GM12878 (cell line): ENCODE data around the gene PDCD1LG2. TPM values are rescaled to one million over a fixed set of nuclear protein-coding genes. Genes with fewer than 3 reads are reported as not detected.

Experiments used
- ATAC-seq: fragments of 200-7000 bp; cut with Tn5 transposase; 3 replicates; pipeline ENCODE4 v1.9.1; 2020; ENCODE audit warnings: mild to moderate bottlenecking, moderate library complexity
- BruUV-seq: library from RNA; stranded (reverse); fragments of 400-500 nt; replicated peaks from 2 replicates; lab custom pipeline; 2021; lab: Mats Ljungman, UMichigan
- CTCF ChIA-PET: fragments of 300-600 bp; sonication (Branson Sonifier 250); formaldehyde crosslinking; extraction: SDS; loops from one replicate; lab custom pipeline; 2021; ENCODE audit warnings: inconsistent platforms; lab: Yijun Ruan, JAX
- POLR2A ChIA-PET: fragments of 350-600 bp; formaldehyde crosslinking; extraction: SDS; loops from one replicate; lab custom pipeline; 2021; ENCODE audit warnings: inconsistent platforms; lab: Charles Lee
- RAD21 ChIA-PET: fragments of 300-600 bp; sonication (Branson Sonifier 250); formaldehyde crosslinking; loops from one replicate; lab custom pipeline; 2023; ENCODE audit warnings: antibody characterized with exemption; ENCODE audit not compliant: unreplicated experiment; lab: Charles Lee
- SMC1A ChIA-PET: fragments of 300-600 bp; sonication (Branson Sonifier 250); formaldehyde crosslinking; loops from one replicate; lab custom pipeline; 2023; ENCODE audit not compliant: unreplicated experiment, uncharacterized antibody; lab: Charles Lee
- DNase-seq: peaks from one replicate; pipeline ENCODE4 v3.0.0-alpha.2; 2011; ENCODE audit warnings: low read depth, low spot score
- FAIRE-seq: peaks from 3 replicates; lab custom pipeline; 2011; peaks lifted over from hg19 to GRCh38; lab: Jason Lieb, UNC
- H2AFZ ChIP-seq: 2 replicates; pipeline ENCODE4 v1.6.0; 2011; ENCODE audit warnings: low read depth, low read length, control low read depth; ENCODE audit not compliant: control insufficient read depth
- H3K27ac ChIP-seq: 2 replicates; pipeline ENCODE4 v1.5.1; 2011; ENCODE audit warnings: control low read depth; ENCODE audit not compliant: control insufficient read depth, insufficient read depth
- H3K27me3 ChIP-seq, 2 experiments: replicated peaks in 1 of 2; 2 replicates each; pipeline versions ENCODE4 v1.6.0 to v1.6.1; 2011; ENCODE audit warnings: low read length in 1 of 2; ENCODE audit not compliant: control insufficient read depth in 2 of 2, insufficient read depth in 2 of 2
- H3K36me3 ChIP-seq, 2 experiments: 2 replicates each; pipeline ENCODE4 v1.5.1; 2011; ENCODE audit warnings: low read length in 1 of 2; ENCODE audit not compliant: control insufficient read depth in 2 of 2, insufficient read depth in 2 of 2
- H3K4me1 ChIP-seq: 2 replicates; pipeline ENCODE4 v1.6.1; 2011; ENCODE audit warnings: mild to moderate bottlenecking, low read length, moderate library complexity, mixed read lengths; ENCODE audit not compliant: control insufficient read depth, insufficient read depth
- H3K4me2 ChIP-seq: 2 replicates; pipeline ENCODE4 v1.6.0; 2011; ENCODE audit warnings: control low read depth; ENCODE audit not compliant: control insufficient read depth, insufficient read depth
- H3K4me3 ChIP-seq: fragments of 200-600 bp; sonication (generic); 2 replicates; pipeline ENCODE4 v1.5.1; 2016
- H3K79me2 ChIP-seq: 2 replicates; pipeline ENCODE4 v1.6.0; 2011; ENCODE audit warnings: low read length; ENCODE audit not compliant: control insufficient read depth, insufficient read depth
- H3K9ac ChIP-seq: 2 replicates; pipeline ENCODE4 v1.8.0; 2011; ENCODE audit warnings: low read length, control low read depth, mixed read lengths; ENCODE audit not compliant: control insufficient read depth, insufficient read depth
- H3K9me3 ChIP-seq: replicated peaks from 3 replicates; pipeline ENCODE4 v1.5.1; 2011; ENCODE audit warnings: mild to moderate bottlenecking, low read length; ENCODE audit not compliant: control insufficient read depth, insufficient read depth
- H4K20me1 ChIP-seq: 2 replicates; pipeline ENCODE4 v1.6.0; 2011; ENCODE audit not compliant: control insufficient read depth, insufficient read depth
- EP300 ChIP-seq, 2 experiments: fragments of 150-350 bp in 1 of 2; IDR thresholded peaks; 2 replicates each; pipeline ENCODE4 v1.6.1; 2011 to 2012; ENCODE audit warnings: low read depth in 2 of 2, low read length in 2 of 2, borderline replicate concordance in 1 of 2, improper control_type of control experiment in 1 of 2, inconsistent platforms in 1 of 2; ENCODE audit not compliant: control insufficient read depth in 1 of 2
- MYB ChIP-seq: fragments of 150-350 bp; IDR thresholded peaks from 2 replicates; pipeline ENCODE4 v1.6.1; 2014; ENCODE audit warnings: mild to moderate bottlenecking, low read depth, low read length, borderline replicate concordance
- NR2C2 ChIP-seq: IDR thresholded peaks from 2 replicates; pipeline ENCODE4 v1.6.1; 2011; ENCODE audit warnings: borderline replicate concordance, low read depth; ENCODE audit not compliant: control insufficient read depth, insufficient read length
- RAD51 ChIP-seq: fragments of 450-650 bp; IDR thresholded peaks from 2 replicates; pipeline ENCODE4 v1.6.1; 2016; ENCODE audit warnings: moderate library complexity, mild to moderate bottlenecking, inconsistent platforms
- RUNX3 ChIP-seq: IDR thresholded peaks from 2 replicates; pipeline ENCODE4 v1.6.1; 2012; ENCODE audit warnings: low read length, inconsistent platforms
- SREBF2 ChIP-seq: IDR thresholded peaks from 2 replicates; pipeline ENCODE4 v1.6.1; 2012; ENCODE audit warnings: mild to moderate bottlenecking, low read length
- STAT1 ChIP-seq: fragments of 450-650 bp; conservative IDR thresholded peaks from 2 replicates; pipeline ENCODE4 v1.6.1; 2014; ENCODE audit warnings: antibody characterized with exemption, mild to moderate bottlenecking
- WGBS: methylation state at CpG from one replicate; pipeline ENCODE4 v1.1.6; 2016; ENCODE audit warnings: low lambda C conversion rate; ENCODE audit not compliant: insufficient replicate concordance, insufficient coverage; ENCODE audit errors: missing lambda C conversion rate; 5-methylcytosine and 5-hydroxymethylcytosine counted together
- in situ Hi-C: fragments of 300-500 bp; cut with MboI; formaldehyde crosslinking; loops from 9 replicates; pipeline ENCODE4 v1.14.3; 2018; ENCODE audit warnings: mixed read lengths
- intact Hi-C: fragments of 100-400 bp; cut with micrococcal nuclease; formaldehyde crosslinking; loops from one replicate; pipeline ENCODE4 v1.14.2; 2022; ENCODE audit not compliant: unreplicated experiment
- polyA plus RNA-seq, 11 experiments: library from polyadenylated mRNA; depleted of rRNA in 4 of 11; unstranded in 6 of 11; stranded (reverse) in 5 of 11; fragments of >200 nt; fragmentation: Nextera tagmentation in 4 of 11; fragmentation: Illumina TruSeq in 1 of 11; extraction: Ambion mirVana in 4 of 11; extraction: Trizol in 1 of 11; gene quantifications; 1 replicate in 1 of 11; 2 replicates in 10 of 11; pipeline versions ENCODE4 v1.2.1 to v1.2.3, GENCODE V29; 2011 to 2016; ENCODE audit warnings: inconsistent platforms in 2 of 11, missing spikeins in 2 of 11, low read depth in 1 of 11
- total RNA-seq, 4 experiments: library from RNA; depleted of rRNA in 3 of 4; stranded (reverse); fragments of >200 nt in 3 of 4; fragmentation: Illumina TruSeq in 1 of 4; extraction: Trizol in 1 of 4; gene quantifications; 2 replicates each; pipeline versions ENCODE4 v1.2.1 to v1.2.3, GENCODE V29; 2013 to 2021
- TF ChIP-seq, protein P1 (sequence below): fragments of 450-650 bp; IDR thresholded peaks from 2 replicates; pipeline ENCODE4 v1.6.1; 2016; ENCODE audit warnings: mild to moderate bottlenecking

The PDCD1LG2 gene
- total and polyA plus RNA-seq, 10 of the 15 experiments (the other 5 are each of a cell fraction or from before 2014, with no cell fraction given) = 1.5 to 37.3 (median 3.0) TPM

DNA sequence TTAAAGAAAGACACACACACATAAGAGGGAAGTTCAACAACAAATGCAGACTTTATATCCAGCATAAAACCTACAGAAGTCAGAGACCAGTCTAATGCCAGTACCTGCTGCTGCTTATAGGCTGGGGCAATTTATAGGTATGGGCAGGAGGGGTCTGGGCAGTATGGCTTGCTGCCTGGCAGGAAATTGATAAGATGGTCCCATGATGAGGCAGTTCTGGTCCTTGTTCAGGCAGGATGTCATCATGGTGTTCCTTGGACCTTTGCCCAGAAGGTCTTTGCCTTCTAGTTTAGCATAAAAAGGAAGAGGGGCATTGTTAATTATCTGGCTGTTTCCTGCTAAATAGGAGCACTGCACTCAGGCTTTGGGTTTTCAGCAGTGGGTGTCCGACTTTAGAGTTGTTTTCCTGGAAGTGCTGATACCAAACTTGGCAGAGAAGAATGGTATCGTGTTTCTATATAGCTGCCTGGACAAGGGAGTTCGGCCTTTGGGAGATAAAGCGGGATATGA lies 10.4 kb upstream of the PDCD1LG2 start (continued):
- TF ChIP-seq SREBF2 (no peak), STAT1 (no peak), EP300 (IDR thresholded peaks at IDR 0.05; ENCODE audit: borderline replicate concordance in 1 of 2, control insufficient read depth in 1 of 2, low read depth in 2 of 2, low read length in 2 of 2) (no peak)

DNA sequence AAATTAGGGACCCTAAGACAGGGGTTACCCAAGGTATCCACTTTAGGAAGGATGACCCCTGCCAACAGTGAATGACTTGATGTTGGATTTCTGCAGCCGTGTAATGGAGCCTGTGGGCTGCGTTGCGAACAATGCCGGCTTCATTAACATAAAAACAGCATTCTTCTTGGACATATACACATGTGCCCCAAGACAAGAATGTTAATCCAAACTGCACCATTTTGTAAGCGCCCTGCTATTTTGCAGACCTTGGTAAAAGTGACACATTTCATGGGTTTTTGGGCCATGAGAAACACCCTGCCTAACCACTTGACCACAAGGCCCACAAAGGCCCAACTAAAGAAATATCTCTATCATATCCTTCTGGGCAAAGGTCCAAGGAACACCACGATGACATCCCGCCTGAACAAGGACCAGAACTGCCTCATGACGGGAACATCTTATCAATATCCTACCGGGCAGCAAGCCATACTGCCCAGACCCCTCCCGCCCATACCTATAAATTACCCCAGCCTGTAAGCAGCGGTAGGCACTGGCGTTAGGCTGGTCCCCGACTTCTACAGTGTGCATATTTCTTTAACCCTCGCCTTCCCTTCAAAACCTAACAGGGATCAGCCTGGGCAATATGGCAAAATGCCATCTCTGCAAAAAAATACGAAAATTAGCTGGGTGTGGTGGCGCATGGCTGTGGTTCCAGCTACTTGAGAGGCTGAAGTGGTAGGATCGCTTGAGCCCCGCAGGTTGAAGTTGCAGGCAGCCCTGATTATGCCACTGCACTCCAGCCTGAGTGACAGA lies 9.7 kb upstream of the PDCD1LG2 start:
- 94% methylated on average over 18 of the region's 18 CpGs for WGBS
- intact Hi-C loops = no loop called here
- POLR2A ChIA-PET = interaction anchor here (0.6 kb wide), 1 partner anchor 15 kb away, joined by 4 read pairs; no protein-coding TSS in a partner anchor

More for the DNA sequence above, 9.7 kb upstream of the PDCD1LG2 start:
- ChIA-PET CTCF (interaction anchor here (1.1 kb wide), 1 partner anchor 9 kb away, joined by 5 read pairs; the partner anchor contains the start of gene PDCD1LG2), SMC1A (no interaction called here), RAD21 (no interaction called here)
- Histone ChIP-seq H3K27ac (no peak overlapping the region), H3K4me1 (no peaks in the 10 kb centered on the region), H3K79me2 (no peaks in the 10 kb centered on the region), H3K27me3 (no peaks in the 10 kb centered on the region), H3K4me3 (no peak overlapping the region), H3K4me2 (no peak overlapping the region), H3K9ac (no peak overlapping the region), H2AFZ (no peak overlapping the region), H4K20me1 (no peaks in the 10 kb centered on the region), H3K36me3 (no peaks in the 10 kb centered on the region), H3K9me3 (no peaks in the 10 kb centered on the region; the same call in 2 of the 3 replicates)
- BruUV-seq = no TSS peak
- FAIRE-seq (no peak), DNase-seq (no peak), ATAC-seq (no peak)
- in situ Hi-C loops = no loop called here
- TF ChIP-seq RUNX3 = peak; percentile 35
- TF ChIP-seq, protein P1, sequence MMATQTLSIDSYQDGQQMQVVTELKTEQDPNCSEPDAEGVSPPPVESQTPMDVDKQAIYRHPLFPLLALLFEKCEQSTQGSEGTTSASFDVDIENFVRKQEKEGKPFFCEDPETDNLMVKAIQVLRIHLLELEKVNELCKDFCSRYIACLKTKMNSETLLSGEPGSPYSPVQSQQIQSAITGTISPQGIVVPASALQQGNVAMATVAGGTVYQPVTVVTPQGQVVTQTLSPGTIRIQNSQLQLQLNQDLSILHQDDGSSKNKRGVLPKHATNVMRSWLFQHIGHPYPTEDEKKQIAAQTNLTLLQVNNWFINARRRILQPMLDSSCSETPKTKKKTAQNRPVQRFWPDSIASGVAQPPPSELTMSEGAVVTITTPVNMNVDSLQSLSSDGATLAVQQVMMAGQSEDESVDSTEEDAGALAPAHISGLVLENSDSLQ = no peak
- no peak for TF ChIP-seq MYB
- no peak for TF ChIP-seq RAD51
- no peak for TF ChIP-seq NR2C2
